H9 (cell line): ENCODE data around the gene NFE2L3. TPM values are rescaled to one million over a fixed set of nuclear protein-coding genes. Genes with fewer than 3 reads are reported as not detected.

Experiments used
- DNase-seq: peaks from one replicate; pipeline ENCODE4 v3.0.0-alpha.2; 2017
- H2AFZ ChIP-seq: one replicate; pipeline ENCODE4 v1.6.1; 2013; ENCODE audit warnings: mild to moderate bottlenecking, low read length, control low read depth, moderate library complexity
- H2AK5ac ChIP-seq: 2 replicates; pipeline ENCODE4 v1.6.1; 2013; ENCODE audit warnings: low read length, control low read depth, mixed read lengths; ENCODE audit not compliant: insufficient read length
- H2BK120ac ChIP-seq: one replicate; pipeline ENCODE4 v1.6.1; 2013; ENCODE audit warnings: low read depth, mild to moderate bottlenecking, low read length, control low read depth, inconsistent platforms; ENCODE audit not compliant: poor library complexity, severe bottlenecking
- H2BK12ac ChIP-seq: 2 replicates; pipeline ENCODE4 v1.6.1; 2013; ENCODE audit warnings: low read length, control low read depth, mixed read lengths, low read depth; ENCODE audit not compliant: insufficient read length
- H2BK15ac ChIP-seq: 2 replicates; pipeline ENCODE4 v1.6.1; 2013; ENCODE audit warnings: low read depth, low read length, control low read depth
- H2BK20ac ChIP-seq: one replicate; pipeline ENCODE4 v1.6.1; 2013; ENCODE audit warnings: low read depth, mild to moderate bottlenecking, low read length, control low read depth, inconsistent platforms; ENCODE audit not compliant: poor library complexity, severe bottlenecking
- H2BK5ac ChIP-seq: 2 replicates; pipeline ENCODE4 v1.6.1; 2013; ENCODE audit warnings: low read length, control low read depth, mixed read lengths; ENCODE audit not compliant: insufficient read length
- H3K14ac ChIP-seq: 2 replicates; pipeline ENCODE4 v1.6.1; 2013; ENCODE audit warnings: low read length, control low read depth; ENCODE audit not compliant: insufficient read depth
- H3K18ac ChIP-seq: 2 replicates; pipeline ENCODE4 v1.6.1; 2013; ENCODE audit warnings: low read depth, mild to moderate bottlenecking, mixed read lengths, low read length, control low read depth; ENCODE audit not compliant: insufficient read length
- H3K23ac ChIP-seq: 2 replicates; pipeline ENCODE4 v1.6.1; 2013; ENCODE audit warnings: low read length, control low read depth, mixed read lengths, low read depth; ENCODE audit not compliant: insufficient read length
- H3K23me2 ChIP-seq: 2 replicates; pipeline ENCODE4 v1.6.1; 2013; ENCODE audit warnings: low read depth, mild to moderate bottlenecking, mixed read lengths, low read length, control low read depth; ENCODE audit not compliant: insufficient read length, poor library complexity, severe bottlenecking
- H3K27ac ChIP-seq: 2 replicates; pipeline ENCODE4 v1.5.1; 2013; ENCODE audit warnings: low read length, control low read depth, mixed read lengths, low read depth; ENCODE audit not compliant: insufficient read length
- H3K27me3 ChIP-seq: 2 replicates; pipeline ENCODE4 v1.6.1; 2013; ENCODE audit warnings: low read length, control low read depth, inconsistent platforms; ENCODE audit not compliant: insufficient read depth
- H3K4ac ChIP-seq: 2 replicates; pipeline ENCODE4 v1.6.1; 2013; ENCODE audit warnings: low read depth, mild to moderate bottlenecking, control low read depth, inconsistent platforms, low read length, moderate library complexity
- H3K4me1 ChIP-seq: 2 replicates; pipeline ENCODE4 v1.6.1; 2013; ENCODE audit warnings: low read length, control low read depth, inconsistent platforms; ENCODE audit not compliant: insufficient read depth
- H3K4me2 ChIP-seq: 2 replicates; pipeline ENCODE4 v1.6.1; 2013; ENCODE audit warnings: low read length, control low read depth, mixed read lengths; ENCODE audit not compliant: insufficient read length, insufficient read depth
- H3K56ac ChIP-seq: 2 replicates; pipeline ENCODE4 v1.6.1; 2013; ENCODE audit warnings: low read depth, mild to moderate bottlenecking, mixed read lengths, low read length, control low read depth; ENCODE audit not compliant: insufficient read length
- H3K79me1 ChIP-seq: 2 replicates; pipeline ENCODE4 v1.6.1; 2013; ENCODE audit warnings: low read depth, mild to moderate bottlenecking, moderate library complexity, low read length, control low read depth, inconsistent platforms; ENCODE audit not compliant: insufficient read depth, poor library complexity, severe bottlenecking
- H3K79me2 ChIP-seq: 2 replicates; pipeline ENCODE4 v1.6.1; 2013; ENCODE audit warnings: low read length, control low read depth, inconsistent platforms; ENCODE audit not compliant: insufficient read depth
- H3K9ac ChIP-seq: 2 replicates; pipeline ENCODE4 v1.6.1; 2013; ENCODE audit warnings: low read length, control low read depth, mixed read lengths; ENCODE audit not compliant: insufficient read length; ENCODE audit errors: extremely low read depth
- H3K9me3 ChIP-seq: one replicate; pipeline ENCODE4 v1.6.1; 2013; ENCODE audit warnings: low read depth, low read length, inconsistent platforms; ENCODE audit not compliant: control insufficient read depth
- H3T11ph ChIP-seq: one replicate; pipeline ENCODE4 v1.6.1; 2013; ENCODE audit warnings: mild to moderate bottlenecking, low read length, control low read depth, inconsistent platforms
- H4K20me1 ChIP-seq: one replicate; pipeline ENCODE4 v1.6.1; 2013; ENCODE audit not compliant: control insufficient read depth, insufficient read length, insufficient read depth
- H4K5ac ChIP-seq: 2 replicates; pipeline ENCODE4 v1.6.1; 2013; ENCODE audit warnings: low read depth, mild to moderate bottlenecking, mixed read lengths, low read length, control low read depth; ENCODE audit not compliant: insufficient read length
- H4K8ac ChIP-seq: replicated peaks from 2 replicates; pipeline ENCODE4 v1.6.1; 2013; ENCODE audit warnings: low read length, control low read depth, mixed read lengths, low read depth; ENCODE audit not compliant: insufficient read length
- H4K91ac ChIP-seq: 2 replicates; pipeline ENCODE4 v1.6.1; 2013; ENCODE audit warnings: low read depth, mild to moderate bottlenecking, moderate library complexity, mixed read lengths, low read length, control low read depth; ENCODE audit not compliant: insufficient read length
- H3K27ac Mint-ChIP-seq, 3 experiments: 2 replicates in 2 of 3; 3 replicates in 1 of 3; pipeline ENCODE4 v1.8.0; 2020 to 2021; ENCODE audit warnings: mixed read lengths in 3 of 3, mild to moderate bottlenecking in 1 of 3, moderate library complexity in 1 of 3
- H3K27me3 Mint-ChIP-seq: 2 replicates; pipeline ENCODE4 v1.8.0; 2021; ENCODE audit warnings: low read depth, mild to moderate bottlenecking, moderate library complexity, mixed read lengths
- H3K36me3 Mint-ChIP-seq, 3 experiments: 2 replicates in 2 of 3; 3 replicates in 1 of 3; pipeline ENCODE4 v1.8.0; 2020 to 2021; ENCODE audit warnings: low read depth in 3 of 3, mixed read lengths in 3 of 3; ENCODE audit not compliant: insufficient read depth in 1 of 3
- H3K4me1 Mint-ChIP-seq, 2 experiments: 2 replicates each; pipeline ENCODE4 v1.8.0; 2020; ENCODE audit warnings: mixed read lengths in 2 of 2
- H3K4me3 Mint-ChIP-seq, 2 experiments: 2 replicates in 1 of 2; 3 replicates in 1 of 2; pipeline ENCODE4 v1.8.0; 2020 to 2021; ENCODE audit warnings: mild to moderate bottlenecking in 2 of 2, mixed read lengths in 2 of 2, moderate library complexity in 1 of 2
- H3K9me3 Mint-ChIP-seq, 2 experiments: 2 replicates in 1 of 2; 3 replicates in 1 of 2; pipeline ENCODE4 v1.8.0; 2020; ENCODE audit warnings: mild to moderate bottlenecking in 2 of 2, mixed read lengths in 2 of 2, moderate library complexity in 1 of 2
- WGBS: extraction: QIAGEN DNeasy Blood & Tissue Kit; methylation state at CpG from one replicate; pipeline ENCODE4 v1.1.7; 2013; ENCODE audit warnings: missing lambda C conversion rate, low lambda C conversion rate, mixed read lengths; ENCODE audit not compliant: insufficient read length; ENCODE audit errors: extremely low coverage; 5-methylcytosine and 5-hydroxymethylcytosine counted together
- total RNA-seq: library from RNA; stranded (reverse); gene quantifications from 2 replicates; pipeline ENCODE4 v1.2.1, GENCODE V29; 2021
- TF ChIP-seq, protein P1 (sequence below): fragments of 200-600 bp; sonication (generic); conservative IDR thresholded peaks from 3 replicates; pipeline ENCODE4 v1.8.0; 2021; ENCODE audit warnings: antibody characterized with exemption, mild to moderate bottlenecking

Gene NFE2L3
- total RNA-seq, 1 experiment from 2014 or later = 46.9 TPM

- Histone ChIP-seq H4K8ac (no peak overlapping the region), H4K91ac (no peak overlapping the region), H3T11ph (no peak overlapping the region), H3K4me2 (no peak overlapping the region), H3K79me2 (no peaks in the 10 kb centered on the region), H3K27ac (no peak overlapping the region), H3K23ac (no peak overlapping the region), H3K14ac (no peak overlapping the region), H3K4me1 (no peaks in the 10 kb centered on the region), H2BK5ac (no peak overlapping the region), H3K18ac (no peak overlapping the region), H3K9ac (no peak overlapping the region), H4K20me1 (no peaks in the 10 kb centered on the region), H3K79me1 (no peaks in the 10 kb centered on the region), H3K9me3 (no peaks in the 10 kb centered on the region), H2AFZ (no peak overlapping the region), H2BK15ac (no peak overlapping the region), H4K5ac (no peak overlapping the region), H2BK20ac (no peak overlapping the region), H3K56ac (no peak overlapping the region), H3K4ac (no peak overlapping the region), H3K27me3 (no peaks in the 10 kb centered on the region), H2AK5ac (no peak overlapping the region), H3K23me2 (no peaks in the 10 kb centered on the region), H2BK12ac (no peak overlapping the region), H2BK120ac (no peak overlapping the region)
- Mint-ChIP-seq H3K27ac (no peak overlapping the region), H3K4me1 (peaks cover 2 to 10% of the 10 kb centered on the region in 2 experiments; a peak in 2 of 4 replicates), H3K9me3 (peaks cover 12 to 17% of the 10 kb centered on the region in 2 experiments), H3K27me3 (peaks cover 2% of the 10 kb centered on the region; the same call in 1 of the 2 replicates), H3K36me3 (peaks cover 7 to 14% (median 9%) of the 10 kb centered on the region in 3 experiments; a peak in 5 of 7 replicates), H3K4me3 (no peak overlapping the region)
- DNase-seq = no peak
- TF ChIP-seq, protein P1, sequence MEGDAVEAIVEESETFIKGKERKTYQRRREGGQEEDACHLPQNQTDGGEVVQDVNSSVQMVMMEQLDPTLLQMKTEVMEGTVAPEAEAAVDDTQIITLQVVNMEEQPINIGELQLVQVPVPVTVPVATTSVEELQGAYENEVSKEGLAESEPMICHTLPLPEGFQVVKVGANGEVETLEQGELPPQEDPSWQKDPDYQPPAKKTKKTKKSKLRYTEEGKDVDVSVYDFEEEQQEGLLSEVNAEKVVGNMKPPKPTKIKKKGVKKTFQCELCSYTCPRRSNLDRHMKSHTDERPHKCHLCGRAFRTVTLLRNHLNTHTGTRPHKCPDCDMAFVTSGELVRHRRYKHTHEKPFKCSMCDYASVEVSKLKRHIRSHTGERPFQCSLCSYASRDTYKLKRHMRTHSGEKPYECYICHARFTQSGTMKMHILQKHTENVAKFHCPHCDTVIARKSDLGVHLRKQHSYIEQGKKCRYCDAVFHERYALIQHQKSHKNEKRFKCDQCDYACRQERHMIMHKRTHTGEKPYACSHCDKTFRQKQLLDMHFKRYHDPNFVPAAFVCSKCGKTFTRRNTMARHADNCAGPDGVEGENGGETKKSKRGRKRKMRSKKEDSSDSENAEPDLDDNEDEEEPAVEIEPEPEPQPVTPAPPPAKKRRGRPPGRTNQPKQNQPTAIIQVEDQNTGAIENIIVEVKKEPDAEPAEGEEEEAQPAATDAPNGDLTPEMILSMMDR = no peak
- no CpG with 5 or more reads among the region's 13 CpGs for WGBS
These were observed 7.6 kb upstream of the NFE2L3 start for GRCh38 chr7:26144184-26145080.
